ENCODE measurements around the gene UNKL. TPM values are rescaled to one million over a fixed set of nuclear protein-coding genes. Genes with fewer than 3 reads are reported as not detected.

The UNKL gene
- total and polyA plus RNA-seq, 4 donors: 7.9 to 31.2 (median 16.9) TPM

- no peak overlapping the region for H3K27ac ChIP-seq (ENCODE audit: low read depth in 1 of 2, low read length in 1 of 2)
- WGBS, 2 donors: 90 to 92% methylated on average over 28 of the region's 28 CpGs
- TF ChIP-seq CTCF (IDR thresholded peaks at IDR 0.05; ENCODE audit: control extremely low read depth, extremely low read depth): no peak
- peaks cover 0 to 2% (median 0%) of the 10 kb centered on the region in 4 donors for H3K9me3 ChIP-seq (ENCODE audit: control insufficient read depth in 4 of 4, insufficient read depth in 3 of 4, low read length in 3 of 4)
- ATAC-seq (ENCODE audit: insufficient read depth, low FRiP score) (no peak), DNase-seq (no peak)
- H3K4me1 ChIP-seq (ENCODE audit: control insufficient read depth in 5 of 5, insufficient read depth in 5 of 5, low read length in 5 of 5): peaks cover 0 to 28% (median 10%) of the 10 kb centered on the region in 5 donors
- H3K9ac ChIP-seq (ENCODE audit: insufficient read depth in 1 of 2, low read length in 2 of 2): no peak overlapping the region
- peaks cover 13 to 62% (median 33%) of the 10 kb centered on the region in 4 donors for H3K36me3 ChIP-seq (ENCODE audit: control insufficient read depth in 4 of 4, insufficient read depth in 4 of 4, low read length in 4 of 4)
- H3K27me3 ChIP-seq (ENCODE audit: control insufficient read depth in 3 of 3, insufficient read depth in 3 of 3, low read length in 2 of 3): no peaks in the 10 kb centered on the region
- H3K4me3 ChIP-seq: no peak overlapping the region
These were observed 100.0 kb downstream of the UNKL start for GRCh38 chr16:1314399-1315068.

GRCh38 chr16:1313721-1314369 is 100.7 kb downstream of the UNKL start:
- peaks cover 0 to 28% (median 10%) of the 10 kb centered on the region in 5 donors for H3K4me1 ChIP-seq (ENCODE audit: control insufficient read depth in 5 of 5, insufficient read depth in 5 of 5, low read length in 5 of 5)
- no peak overlapping the region for H3K9ac ChIP-seq (ENCODE audit: insufficient read depth in 1 of 2, low read length in 2 of 2)
- ATAC-seq (ENCODE audit: insufficient read depth, low FRiP score): no peak
- no peaks in the 10 kb centered on the region for H3K9me3 ChIP-seq (ENCODE audit: control insufficient read depth in 4 of 4, insufficient read depth in 3 of 4, low read length in 3 of 4)
- no peak for DNase-seq
- H3K36me3 ChIP-seq (ENCODE audit: control insufficient read depth in 4 of 4, insufficient read depth in 4 of 4, low read length in 4 of 4): peaks cover 11 to 55% (median 26%) of the 10 kb centered on the region in 4 donors
- no peaks in the 10 kb centered on the region for H3K27me3 ChIP-seq (ENCODE audit: control insufficient read depth in 3 of 3, insufficient read depth in 3 of 3, low read length in 2 of 3)
- no peak overlapping the region for H3K27ac ChIP-seq (ENCODE audit: low read depth in 1 of 2, low read length in 1 of 2)
- no peak overlapping the region for H3K4me3 ChIP-seq
- TF ChIP-seq CTCF (IDR thresholded peaks at IDR 0.05; ENCODE audit: control extremely low read depth, extremely low read depth): no peak
- 89 to 90% methylated on average over 38 of the region's 38 CpGs for WGBS, 2 donors

Other genes starting within 250 kb of the UNKL start
- 1 to 10 TPM in 1 of 2 donors, not detected in 1; 2.9 TPM for gene TPSG1, start 189.4 kb downstream of the UNKL start, total RNA-seq
- under 1 TPM; 0.03 to 0.71 TPM for gene TPSG1, start 189.4 kb downstream of the UNKL start, polyA plus RNA-seq
- gene TPSB2, start 184.5 kb downstream of the UNKL start, total RNA-seq: 100 to 1,000 TPM in 1 of 2 donors, under 1 TPM in 1; 0.46 to 154 TPM
- 10 to 100 TPM; 12.9 to 91.5 TPM for gene TPSB2, start 184.5 kb downstream of the UNKL start, polyA plus RNA-seq
- gene TPSAB1, start 174.0 kb downstream of the UNKL start, total RNA-seq: 100 to 1,000 TPM in 1 of 2 donors, not detected in 1; 129 TPM
- gene TPSAB1, start 174.0 kb downstream of the UNKL start, polyA plus RNA-seq: 10 to 100 TPM; 10.1 to 89.3 TPM
- gene TPSD1, start 158.6 kb downstream of the UNKL start, total RNA-seq: 1 to 10 TPM in 1 of 2 donors, not detected in 1; 7.0 TPM
- gene TPSD1, start 158.6 kb downstream of the UNKL start, polyA plus RNA-seq: 1 to 10 TPM in 1 of 2 donors, under 1 TPM in 1; 0.54 to 2.9 TPM
- gene UBE2I, start 105.1 kb downstream of the UNKL start, total RNA-seq: 10 to 100 TPM; 91.2 to 96.8 TPM
- gene UBE2I, start 105.1 kb downstream of the UNKL start, polyA plus RNA-seq: 10 to 100 TPM; 63.9 to 71.7 TPM
- 10 to 100 TPM; 15.9 to 46.6 TPM for gene BAIAP3, start 81.1 kb downstream of the UNKL start, total RNA-seq
- 1 to 10 TPM; 4.5 to 7.9 TPM for gene BAIAP3, start 81.1 kb downstream of the UNKL start, polyA plus RNA-seq
- gene TSR3, start 62.8 kb downstream of the UNKL start, total RNA-seq: 10 to 100 TPM; 32.5 to 66.4 TPM
- 10 to 100 TPM; 54.7 to 58.5 TPM for gene TSR3, start 62.8 kb downstream of the UNKL start, polyA plus RNA-seq
- gene GNPTG, start 62.8 kb downstream of the UNKL start, total RNA-seq: 10 to 100 TPM; 34.8 to 80.1 TPM
- gene GNPTG, start 62.8 kb downstream of the UNKL start, polyA plus RNA-seq: 10 to 100 TPM; 75.5 to 92.7 TPM
- gene UQCC4, start 6.0 kb upstream of the UNKL start, total RNA-seq: 10 to 100 TPM in 1 of 2 donors, 1 to 10 TPM in 1; 6.4 to 12.8 TPM
- 10 to 100 TPM; 12.2 to 30.6 TPM for gene UQCC4, start 6.0 kb upstream of the UNKL start, polyA plus RNA-seq
- under 1 TPM; 0.46 to 0.57 TPM for gene PERCC1, start 16.4 kb upstream of the UNKL start, total RNA-seq
- under 1 TPM in 1 of 2 donors, not detected in 1; 0.12 TPM for gene PERCC1, start 16.4 kb upstream of the UNKL start, polyA plus RNA-seq
- 1 to 10 TPM in 1 of 2 donors, under 1 TPM in 1; 0.63 to 1.3 TPM for gene CCDC154, start 29.9 kb upstream of the UNKL start, total RNA-seq
- 1 to 10 TPM; 1.5 to 4.5 TPM for gene CCDC154, start 29.9 kb upstream of the UNKL start, polyA plus RNA-seq
- gene CLCN7, start 60.3 kb upstream of the UNKL start, total RNA-seq: 100 to 1,000 TPM in 1 of 2 donors, 10 to 100 TPM in 1; 73.3 to 103 TPM
- gene CLCN7, start 60.3 kb upstream of the UNKL start, polyA plus RNA-seq: 100 to 1,000 TPM in 1 of 2 donors, 10 to 100 TPM in 1; 61.1 to 119 TPM
- under 1 TPM; 0.25 to 0.31 TPM for gene PTX4, start 74.2 kb upstream of the UNKL start, total RNA-seq
- gene PTX4, start 74.2 kb upstream of the UNKL start, polyA plus RNA-seq: under 1 TPM in 1 of 2 donors, not detected in 1; 0.02 TPM
- gene TELO2, start 78.7 kb upstream of the UNKL start, total RNA-seq: 10 to 100 TPM; 24.4 to 46.3 TPM
- 10 to 100 TPM; 39.2 to 64.2 TPM for gene TELO2, start 78.7 kb upstream of the UNKL start, polyA plus RNA-seq
- gene TMEM204, start 119.0 kb upstream of the UNKL start, total RNA-seq: 10 to 100 TPM; 24.7 to 49.2 TPM
- 100 to 1,000 TPM in 1 of 2 donors, 10 to 100 TPM in 1; 31.6 to 116 TPM for gene TMEM204, start 119.0 kb upstream of the UNKL start, polyA plus RNA-seq
- gene IFT140, start 197.4 kb upstream of the UNKL start, total RNA-seq: 10 to 100 TPM; 42.4 to 48.5 TPM
- 10 to 100 TPM; 13.6 to 24.8 TPM for gene IFT140, start 197.4 kb upstream of the UNKL start, polyA plus RNA-seq
- gene CRAMP1, start 197.7 kb upstream of the UNKL start, total RNA-seq: 10 to 100 TPM; 16.3 to 20.4 TPM
- gene CRAMP1, start 197.7 kb upstream of the UNKL start, polyA plus RNA-seq: 1 to 10 TPM; 6.6 to 8.7 TPM